ENCODE results near the gene KRTAP4-1.

GRCh38 chr17:41226051-41226450 lies 41.3 kb upstream of the KRTAP4-1 start:
- TF ChIP-seq POLR2AphosphoS5 (IDR thresholded peaks at IDR 0.05; ENCODE audit: low read depth, low read length) (no peak), FOXP2 (optimal IDR thresholded peaks at IDR 0.05; ENCODE audit: borderline replicate concordance, extremely low read depth, extremely low read length, insufficient read depth) (no peak), REST (IDR thresholded peaks at IDR 0.05; ENCODE audit: insufficient read depth in 1 of 2, low read depth in 2 of 2, low read length in 2 of 2) (no peak), SIN3A (IDR thresholded peaks at IDR 0.05; ENCODE audit: borderline replicate concordance, insufficient read depth, low read length) (no peak), TAF1 (IDR thresholded peaks at IDR 0.05; ENCODE audit: borderline replicate concordance, insufficient read depth, low read length) (no peak)

Measured in PFSK-1 (cell line).